ENCODE results near the gene LRP1B.
"Not testable (repeated sequence)": the region's sequence is repeated elsewhere in the genome, so short reads cannot be mapped to it uniquely, and the experiment has no call there.

The LRP1B gene

DNA sequence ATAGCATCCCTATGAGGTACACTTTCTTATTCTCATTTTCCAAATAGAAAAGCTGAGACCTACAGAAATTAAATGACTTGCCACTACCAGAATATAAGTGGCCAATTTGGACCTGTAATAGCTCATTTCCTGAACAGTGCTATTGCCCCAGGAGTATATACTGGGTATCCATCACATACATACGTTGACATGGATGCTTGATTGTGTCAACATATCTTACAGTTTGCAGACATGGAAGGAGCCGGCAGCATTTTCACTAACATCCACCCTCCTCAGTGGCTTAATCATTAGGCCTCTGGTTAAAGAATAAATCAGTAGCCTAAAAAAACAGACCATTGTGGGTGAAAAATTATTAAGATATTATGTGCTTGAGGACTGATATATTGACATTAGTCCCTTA, 829.3 kb downstream of the LRP1B start:
- DNase-seq (ENCODE audit: low spot score), result no peak

GRCh38 chr2:141280037-141280436, 850.8 kb downstream of the LRP1B start:
- no peak for DNase-seq (ENCODE audit: low spot score)

- no peak for DNase-seq (ENCODE audit: low spot score)
Observed at GRCh38 chr2:141271346-141271745, 859.5 kb downstream of the LRP1B start.

DNA sequence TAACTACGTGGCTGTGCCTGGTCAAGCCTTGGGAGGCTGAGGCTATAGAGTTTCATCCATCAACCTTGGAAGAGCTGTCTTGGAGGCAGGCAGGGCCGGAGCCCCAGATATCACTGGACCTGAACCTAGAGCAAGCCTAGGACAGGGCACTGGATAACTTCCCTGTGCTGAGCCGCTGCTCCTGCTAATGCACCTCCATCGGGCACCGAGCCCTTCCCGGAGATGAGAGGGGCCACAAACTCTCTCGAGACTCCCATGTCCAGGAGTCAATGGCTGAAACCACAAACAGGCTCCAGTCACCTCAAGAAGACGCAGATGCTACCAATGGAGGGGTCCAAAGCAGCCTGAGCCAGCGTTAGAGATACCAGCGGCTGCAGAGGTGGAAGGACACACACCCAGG, 866.0 kb downstream of the LRP1B start:
- no peak for DNase-seq (ENCODE audit: low spot score)

DNA sequence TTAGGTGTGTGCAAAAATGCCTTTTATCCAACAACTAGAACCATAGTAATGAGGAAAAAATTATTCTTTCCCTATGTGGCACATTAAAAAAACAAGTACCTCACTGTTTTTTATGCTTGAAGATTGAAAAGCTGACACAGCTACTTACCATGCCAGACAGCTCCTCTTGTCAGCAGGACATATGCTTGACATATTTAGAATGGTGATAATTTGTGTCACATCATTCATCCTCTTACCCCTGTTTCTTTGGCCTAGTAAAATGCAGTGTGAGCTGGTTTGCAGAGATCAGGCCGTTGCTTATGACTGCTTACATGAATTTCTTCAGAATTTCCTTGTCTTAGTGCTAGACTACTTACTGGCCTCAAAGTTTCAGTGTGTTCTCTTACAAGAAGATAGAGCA, 869.9 kb downstream of the LRP1B start:
- DNase-seq (ENCODE audit: low spot score), result no peak

DNA sequence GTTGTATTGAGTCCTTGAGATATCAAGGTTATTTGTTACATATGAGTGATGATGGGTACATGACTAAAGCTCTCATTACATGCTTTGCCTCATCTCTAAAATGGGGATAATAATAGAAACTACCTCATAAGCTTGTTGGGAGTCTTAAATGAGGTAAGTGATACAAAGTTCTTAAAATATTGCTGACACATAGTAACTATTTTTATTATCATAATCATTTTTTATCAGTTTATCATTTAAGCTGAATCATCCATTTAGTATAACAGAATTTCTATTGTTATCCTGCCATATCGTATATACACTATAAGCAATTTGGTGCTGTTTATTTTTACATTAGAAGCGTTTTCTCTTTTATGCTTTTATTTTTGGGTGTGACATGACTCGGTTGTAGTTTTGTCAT, 871.1 kb downstream of the LRP1B start:
- no peak for DNase-seq (ENCODE audit: low spot score)

DNA sequence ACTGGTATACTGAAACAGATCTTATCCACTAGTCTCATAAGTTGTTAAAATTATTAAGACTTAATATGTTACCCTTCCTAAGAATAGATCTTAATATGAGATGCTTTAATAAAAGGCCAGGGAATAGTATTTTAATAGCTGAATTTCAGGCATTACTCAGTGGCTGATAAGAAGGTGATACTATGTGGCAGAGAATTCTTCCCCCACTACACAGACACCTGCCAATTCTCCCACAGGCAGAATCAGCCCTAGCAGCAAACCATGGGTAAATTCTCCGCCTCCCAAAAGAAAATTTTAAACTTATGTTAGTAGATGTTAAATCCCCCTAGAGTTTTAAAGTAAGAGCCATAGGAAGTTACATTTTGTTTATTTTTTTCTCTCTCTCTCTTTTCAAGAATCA, 888.8 kb downstream of the LRP1B start:
- DNase-seq (ENCODE audit: low spot score), result no peak

DNA sequence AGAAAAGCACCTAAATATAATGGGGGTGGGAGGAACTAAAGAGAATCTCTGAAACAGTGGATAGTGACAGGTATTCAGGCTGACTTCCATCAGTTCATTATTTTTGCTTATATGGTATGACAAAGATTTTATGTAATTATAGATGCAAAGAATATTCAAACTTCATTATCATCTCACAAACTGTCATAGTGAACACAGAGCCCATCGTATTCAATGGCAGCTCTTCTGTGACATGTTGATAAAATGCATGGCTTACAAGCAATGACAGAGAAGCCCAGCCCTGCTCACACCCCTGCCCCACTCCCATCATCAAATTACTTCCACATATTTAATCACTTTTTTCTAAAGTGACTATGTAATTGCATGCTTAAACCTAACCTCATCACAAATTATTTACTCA, 904.3 kb downstream of the LRP1B start:
- no peak for DNase-seq (ENCODE audit: low spot score)

- no peak for DNase-seq (ENCODE audit: low spot score)
Observed at GRCh38 chr2:141207036-141207385, 923.8 kb downstream of the LRP1B start.

GRCh38 chr2:141201016-141201565, 929.7 kb downstream of the LRP1B start:
- DNase-seq (ENCODE audit: low spot score), result no peak

DNA sequence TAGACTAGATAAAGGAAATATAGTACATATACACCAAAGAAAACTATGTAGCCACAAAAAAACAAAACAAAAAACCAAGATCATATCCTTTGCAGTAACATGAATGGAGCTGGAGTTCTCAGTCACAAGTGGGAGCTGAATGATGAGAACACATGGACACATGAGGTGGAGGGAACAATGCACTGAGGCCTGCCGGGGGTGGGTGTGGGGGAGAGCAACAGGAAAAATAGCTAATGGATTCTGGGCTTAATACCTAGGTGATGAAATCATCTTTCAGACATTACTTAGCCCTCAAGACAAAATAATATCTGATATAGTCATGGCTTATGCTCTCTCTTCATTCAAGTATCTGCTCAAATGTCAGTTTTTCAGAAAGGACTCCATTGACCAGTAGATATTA, 930.6 kb downstream of the LRP1B start:
- no peak for DNase-seq (ENCODE audit: low spot score)

DNA sequence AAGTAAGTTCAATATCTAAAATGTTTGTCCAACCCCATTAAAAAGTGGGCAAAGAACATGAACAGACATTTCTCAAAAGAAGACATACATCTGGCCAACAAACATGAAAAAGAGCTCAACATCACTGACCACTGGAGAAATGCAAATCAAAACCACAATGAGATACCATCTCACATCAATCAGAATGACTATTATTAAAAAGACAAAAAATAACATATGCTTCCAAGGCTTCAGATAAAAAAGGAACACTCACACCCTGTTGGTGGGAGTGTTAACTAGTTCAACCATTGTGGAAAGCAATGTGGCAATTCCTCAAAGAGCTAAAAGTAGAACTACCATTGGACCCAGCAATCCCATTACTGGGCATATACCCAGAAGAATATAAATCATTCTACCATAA, 931.1 kb downstream of the LRP1B start:
- no peak for DNase-seq (ENCODE audit: low spot score)

DNA sequence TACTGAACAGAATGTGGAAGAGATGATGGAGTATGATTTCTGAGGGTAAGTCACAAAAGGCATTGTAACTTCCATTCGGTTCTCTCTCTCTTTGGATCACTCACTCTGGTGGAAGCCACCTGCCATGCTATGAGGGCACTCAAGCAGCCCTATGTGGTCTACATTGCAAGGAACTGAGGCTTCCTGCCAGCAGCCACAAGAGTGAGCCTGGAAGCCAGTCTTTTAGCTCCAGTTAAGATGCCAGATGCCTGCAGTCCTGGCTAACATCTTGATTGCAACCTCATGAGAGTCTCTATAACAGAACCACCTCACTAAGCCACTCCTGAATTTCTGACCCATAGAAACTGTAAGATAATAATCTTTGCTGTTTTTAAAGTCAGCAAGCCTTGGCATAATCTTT, 935.7 kb downstream of the LRP1B start:
- DNase-seq (ENCODE audit: low spot score), result no peak

DNA sequence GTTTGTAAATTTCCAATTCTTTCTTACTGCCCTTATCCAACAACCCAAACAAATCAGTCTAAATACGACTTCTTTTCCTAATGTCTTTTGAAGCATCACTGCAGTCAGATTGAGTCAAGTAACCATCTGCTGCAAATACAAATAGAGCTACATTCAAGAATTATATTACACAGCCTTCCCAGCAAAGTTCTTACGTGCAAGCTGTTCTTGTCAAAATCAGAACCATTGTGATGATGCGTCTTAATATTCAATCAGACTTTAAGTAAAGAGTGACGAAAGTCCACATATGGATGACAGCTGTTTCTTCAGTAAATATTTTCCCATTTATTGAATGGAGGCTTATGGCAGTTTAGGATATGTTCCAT, 943.8 kb downstream of the LRP1B start:
- DNase-seq (ENCODE audit: low spot score), result no peak

DNA sequence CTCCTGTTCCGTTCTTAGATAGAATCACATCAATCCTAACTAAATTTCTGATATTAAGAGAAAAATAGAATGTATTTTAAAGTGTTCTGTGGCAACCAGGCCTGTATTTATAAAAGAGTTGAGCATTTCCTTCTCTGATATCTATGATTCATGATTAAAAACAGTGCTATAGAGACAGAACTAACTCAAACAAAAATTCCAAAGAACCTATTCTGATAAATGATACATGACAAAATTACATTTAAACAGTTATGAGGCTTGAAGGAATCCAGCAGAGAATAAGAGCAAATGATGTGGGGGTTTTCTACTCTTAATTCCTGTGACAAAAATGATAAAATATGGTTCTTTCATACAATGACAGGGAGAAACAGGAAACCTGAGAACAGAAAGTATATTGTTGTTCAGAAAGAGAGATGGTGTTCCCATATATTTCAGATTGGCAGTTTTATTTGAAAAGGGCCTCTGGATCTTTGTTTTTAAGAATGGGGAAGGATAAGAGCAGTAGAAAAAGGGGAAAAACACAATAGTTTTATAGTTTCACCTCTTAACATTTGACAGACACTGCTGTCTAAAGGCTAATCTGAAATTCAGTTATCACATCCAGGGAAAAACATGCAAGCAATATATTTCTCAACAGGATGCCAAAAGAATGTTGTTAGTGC, 944.3 kb downstream of the LRP1B start:
- DNase-seq (ENCODE audit: low spot score), result no peak

DNA sequence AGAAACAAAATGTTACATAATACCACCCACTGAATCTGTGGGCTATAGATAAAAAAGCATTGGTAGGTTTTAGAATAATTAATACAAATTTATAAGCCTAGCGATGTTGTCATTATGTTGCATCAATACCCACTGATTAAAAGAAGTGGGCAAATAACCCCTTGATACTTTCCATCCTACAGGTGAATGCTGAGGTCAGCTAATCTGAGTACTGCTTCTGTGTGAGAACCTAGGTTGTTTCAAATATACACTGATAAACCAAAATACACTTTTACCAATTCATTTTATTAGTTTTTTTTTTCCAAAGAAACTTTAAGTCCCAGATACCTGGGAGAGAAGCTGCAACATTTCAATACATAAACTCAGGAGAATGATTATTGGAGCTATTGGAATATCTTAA, 948.6 kb downstream of the LRP1B start:
- DNase-seq (ENCODE audit: low spot score), result no peak

DNA sequence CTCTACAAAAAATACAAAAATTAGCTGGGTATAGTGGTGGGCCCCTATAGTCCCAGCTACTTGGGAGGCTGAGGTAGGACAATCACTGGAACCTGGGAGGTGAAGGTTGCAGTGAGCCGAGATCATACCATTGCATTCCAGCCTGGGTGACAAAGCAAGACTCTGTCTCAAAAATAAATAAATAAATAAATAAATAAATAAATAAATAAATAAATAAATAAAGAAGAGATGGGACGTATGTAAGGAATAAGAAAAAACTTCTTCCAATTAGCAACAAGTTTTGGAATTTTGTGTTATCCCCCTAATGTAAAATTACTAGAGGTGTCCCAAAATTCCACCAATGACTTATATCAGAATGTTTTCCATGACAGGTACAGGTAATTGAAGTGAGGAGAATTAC, 961.7 kb downstream of the LRP1B start:
- not testable (repeated sequence) for DNase-seq (ENCODE audit: low spot score)

DNA sequence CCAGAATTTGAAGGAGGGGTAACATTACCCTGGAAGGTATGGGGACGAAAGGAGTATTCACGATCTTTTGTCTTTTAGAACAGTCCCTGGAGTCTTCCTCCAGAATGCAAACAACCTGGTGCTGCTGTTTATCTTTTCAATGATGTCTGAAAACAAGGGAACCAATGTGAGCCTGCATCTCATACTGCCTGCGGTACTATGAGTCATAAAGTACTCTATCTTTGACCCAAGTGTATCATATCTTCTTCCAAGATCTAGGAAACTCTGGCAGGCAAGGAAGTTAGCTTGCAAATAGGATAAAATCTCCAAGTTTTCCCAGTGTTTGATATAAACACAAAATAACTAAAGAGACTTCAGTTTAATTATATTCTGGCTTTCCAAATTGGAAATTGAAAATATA, 968.5 kb downstream of the LRP1B start:
- DNase-seq (ENCODE audit: low spot score), result no peak

DNA sequence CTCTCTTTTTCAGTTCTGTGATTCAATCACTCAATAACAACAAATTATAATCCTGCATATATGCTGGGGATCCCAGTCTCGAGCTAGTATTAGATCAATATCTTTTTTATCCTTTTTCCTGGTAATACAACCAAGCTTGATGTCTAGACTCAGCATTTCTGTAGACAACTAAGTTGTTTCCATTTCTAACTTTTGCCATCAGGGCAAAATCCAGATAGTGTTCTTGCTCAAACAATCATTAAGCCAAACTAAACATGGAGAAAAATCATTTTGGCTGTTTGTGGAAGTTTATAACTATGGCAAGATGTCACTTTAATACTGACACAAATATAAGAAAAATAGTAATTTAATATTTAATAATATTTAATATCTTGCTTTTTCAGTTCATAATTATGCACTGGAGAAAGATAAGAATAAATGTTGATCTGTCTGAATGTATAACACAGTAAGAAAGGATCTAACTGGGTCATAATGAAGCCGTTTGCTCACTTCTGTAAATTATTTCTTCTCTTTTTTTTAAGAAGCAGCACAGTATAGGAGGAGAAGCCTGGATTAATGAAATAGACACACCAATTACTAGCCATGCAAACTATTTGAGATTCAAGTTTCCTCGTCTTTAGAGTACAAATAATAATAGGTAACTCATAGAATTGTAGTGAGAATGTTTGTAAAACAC, 979.1 kb downstream of the LRP1B start:
- no peak for DNase-seq (ENCODE audit: low spot score)

DNA sequence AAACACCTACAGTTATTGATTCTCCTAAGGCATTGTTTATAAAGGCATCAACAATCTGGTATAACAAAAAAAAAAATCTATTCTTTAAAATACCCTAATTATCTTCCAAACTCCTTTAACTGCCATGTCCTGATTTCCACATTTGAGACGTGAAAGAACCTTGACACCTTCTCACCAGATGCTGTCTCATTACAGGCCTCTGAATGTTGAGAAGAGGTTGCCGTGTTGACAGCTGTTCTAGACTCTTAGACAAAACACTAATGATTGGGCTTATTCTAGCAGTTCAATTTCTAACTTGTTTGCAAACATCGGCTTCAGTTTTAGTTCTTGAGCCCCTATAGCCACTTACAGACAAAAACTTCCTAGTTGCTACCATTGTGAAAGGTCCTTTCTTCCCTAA, 988.8 kb downstream of the LRP1B start:
- no peak for DNase-seq (ENCODE audit: low spot score)

GRCh38 chr2:141137122-141137693, 993.6 kb downstream of the LRP1B start:
- no peak for DNase-seq (ENCODE audit: low spot score)

- no peak for DNase-seq (ENCODE audit: low spot score)
Observed at GRCh38 chr2:141133883-141134282, 996.9 kb downstream of the LRP1B start.

- peak; percentile 1 for DNase-seq (ENCODE audit: low spot score)
Observed at GRCh38 chr2:141125432-141125831, 1005.4 kb downstream of the LRP1B start.

DNA sequence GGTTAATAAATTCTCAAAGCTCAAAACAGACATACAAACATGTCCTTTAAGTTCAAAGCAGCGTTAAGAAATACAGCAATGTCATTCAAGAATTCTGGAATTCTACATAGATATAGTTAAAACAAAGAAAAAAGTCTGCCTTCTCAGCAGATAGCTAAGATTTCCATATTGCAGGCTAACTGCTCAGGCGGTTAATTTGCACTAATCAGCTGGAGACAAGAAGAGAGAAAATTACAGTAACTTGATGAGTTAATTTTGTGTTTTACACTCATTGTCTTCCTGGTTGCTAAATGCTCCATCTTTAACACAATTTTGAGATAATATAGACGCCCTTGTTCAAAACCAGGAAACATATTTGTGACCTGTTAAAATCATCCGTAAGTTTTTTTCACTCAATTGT, 1012.0 kb downstream of the LRP1B start:
- DNase-seq (ENCODE audit: low spot score), result no peak

All from HuH-7 (cell line).